NCI-H2227 (cell line): Measurements from ENCODE around the gene CLCN2.

Source experiments
- DNase-seq: peaks from one replicate; lab custom pipeline; 2025; ENCODE audit not compliant: unreplicated experiment; lab: John Stamatoyannopoulos, UW

The CLCN2 gene

GRCh38 chr3:184298759-184299487 lies 62.5 kb downstream of the CLCN2 start, which contains the start of gene PSMD2:
Gene PSMD2, plus strand, starts transcription at chr3:184299241. Its CDS starts 26 bp downstream, at chr3:184299267.
- peak; percentile 99 for DNase-seq

GRCh38 chr3:184296616-184297015 lies 64.8 kb downstream of the CLCN2 start:
- no peak for DNase-seq
